ENCODE results near the gene AVEN. TPM values are rescaled to one million over a fixed set of nuclear protein-coding genes. Genes with fewer than 3 reads are reported as not detected.

The AVEN gene
- total RNA-seq, 3 donors from 2014 or later (not counting 1 experiment from before 2014, with no cell fraction given) = 9.8 to 11.8 (median 9.9) TPM

GRCh38 chr15:33988384-33988783, 50.6 kb downstream of the AVEN start:
- WGBS (ENCODE audit: insufficient coverage) = 68% methylated on average over 4 of the region's 4 CpGs
- H3K27ac Mint-ChIP-seq = peak overlapping the region in 1 of 2 donors; percentile 23
- no peak overlapping the region for H3K4me3 Mint-ChIP-seq
- Histone ChIP-seq H3K4me1 (ENCODE audit: control insufficient read depth, insufficient read depth, low read length) (peaks cover 5% of the 10 kb centered on the region), H3K36me3 (ENCODE audit: control insufficient read depth, insufficient read depth, low read length) (no peaks in the 10 kb centered on the region), H3K9me3 (ENCODE audit: control insufficient read depth, insufficient read depth, low read length) (no peaks in the 10 kb centered on the region), H3K27ac (ENCODE audit: low read length) (no peak overlapping the region), H3K27me3 (ENCODE audit: control insufficient read depth, insufficient read depth, low read length) (no peaks in the 10 kb centered on the region), H3K4me3 (ENCODE audit: low read length) (no peak overlapping the region)
- TF ChIP-seq CTCF (IDR thresholded peaks at IDR 0.05) = no peak
- no peaks in the 10 kb centered on the region for H3K27me3 Mint-ChIP-seq (ENCODE audit: low read depth in 2 of 2)
- no peaks in the 10 kb centered on the region for H3K9me3 Mint-ChIP-seq
- DNase-seq = no peak
- H3K4me1 Mint-ChIP-seq = peaks cover 18 to 22% of the 10 kb centered on the region in 2 donors
- ATAC-seq = peak in 2 of 3 donors; percentile 10 to 70
- no peaks in the 10 kb centered on the region for H3K36me3 Mint-ChIP-seq
- intact Hi-C loops (cut with micrococcal nuclease) = no loop called here

- Mint-ChIP-seq H3K27me3 (ENCODE audit: low read depth in 2 of 2) (no peaks in the 10 kb centered on the region), H3K27ac (no peak overlapping the region), H3K4me3 (no peak overlapping the region), H3K36me3 (no peaks in the 10 kb centered on the region), H3K9me3 (no peaks in the 10 kb centered on the region), H3K4me1 (peaks cover 18 to 27% of the 10 kb centered on the region in 2 donors)
- no peak overlapping the region for H3K27ac ChIP-seq (ENCODE audit: low read length)
- H3K4me3 ChIP-seq (ENCODE audit: low read length) = no peak overlapping the region
- no peaks in the 10 kb centered on the region for H3K36me3 ChIP-seq (ENCODE audit: control insufficient read depth, insufficient read depth, low read length)
- H3K4me1 ChIP-seq (ENCODE audit: control insufficient read depth, insufficient read depth, low read length) = peaks cover 5% of the 10 kb centered on the region
- H3K9me3 ChIP-seq (ENCODE audit: control insufficient read depth, insufficient read depth, low read length) = no peaks in the 10 kb centered on the region
- no peak for DNase-seq
- ATAC-seq = no peak
- no peaks in the 10 kb centered on the region for H3K27me3 ChIP-seq (ENCODE audit: control insufficient read depth, insufficient read depth, low read length)
- 95% methylated on average over 3 of the region's 3 CpGs for WGBS (ENCODE audit: insufficient coverage)
- no peak for TF ChIP-seq CTCF (IDR thresholded peaks at IDR 0.05)
- intact Hi-C loops (cut with micrococcal nuclease) = no loop called here
Observed at GRCh38 chr15:33987444-33987843, 51.6 kb downstream of the AVEN start.

DNA sequence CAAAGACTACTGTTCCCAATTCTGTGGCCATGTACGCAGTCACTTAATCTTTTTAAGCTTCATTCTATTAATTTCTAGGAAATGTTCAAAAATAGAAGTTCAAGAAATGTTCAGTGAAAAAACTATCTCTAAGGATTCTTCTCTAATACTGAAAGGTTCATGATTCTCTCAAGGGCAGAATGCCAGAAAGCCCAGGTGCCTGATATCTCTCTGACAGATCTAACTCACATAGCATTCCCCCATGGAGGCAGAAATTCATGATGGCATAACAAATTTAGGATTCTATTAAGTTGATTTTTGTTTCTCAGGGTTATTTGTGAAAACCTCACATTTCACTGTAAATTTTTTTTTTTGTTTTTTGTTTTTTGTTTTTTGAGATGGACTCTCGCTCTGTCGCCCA, 53.3 kb downstream of the AVEN start:
- peaks cover 21 to 28% of the 10 kb centered on the region in 2 donors for H3K4me1 Mint-ChIP-seq
- peaks cover 5% of the 10 kb centered on the region for H3K4me1 ChIP-seq (ENCODE audit: control insufficient read depth, insufficient read depth, low read length)

More for the DNA sequence above, 53.3 kb downstream of the AVEN start:
- Histone ChIP-seq H3K4me3 (ENCODE audit: low read length) (no peak overlapping the region), H3K27me3 (ENCODE audit: control insufficient read depth, insufficient read depth, low read length) (no peaks in the 10 kb centered on the region), H3K36me3 (ENCODE audit: control insufficient read depth, insufficient read depth, low read length) (no peaks in the 10 kb centered on the region), H3K27ac (ENCODE audit: low read length) (no peak overlapping the region), H3K9me3 (ENCODE audit: control insufficient read depth, insufficient read depth, low read length) (no peaks in the 10 kb centered on the region)
- no peaks in the 10 kb centered on the region for H3K27me3 Mint-ChIP-seq (ENCODE audit: low read depth in 2 of 2)
- no peak overlapping the region for H3K27ac Mint-ChIP-seq
- no peaks in the 10 kb centered on the region for H3K36me3 Mint-ChIP-seq
- ATAC-seq (no peak), DNase-seq (no peak)
- TF ChIP-seq CTCF (IDR thresholded peaks at IDR 0.05) = no peak
- intact Hi-C loops (cut with micrococcal nuclease) = no loop called here
- no peaks in the 10 kb centered on the region for H3K9me3 Mint-ChIP-seq
- H3K4me3 Mint-ChIP-seq = no peak overlapping the region
- WGBS (ENCODE audit: insufficient coverage) = no CpG with 5 or more reads among the region's 3 CpGs

Data from natural killer cell (primary cell).